HG02798 (cell line): ENCODE data around the gene TM7SF3.

Experiments
- ATAC-seq: cut with Tn5 transposase; IDR thresholded peaks from one replicate; pipeline ENCODE4 v1.9.1; 2021; ENCODE audit warnings: mild to moderate bottlenecking; ENCODE audit not compliant: unreplicated experiment, poor library complexity

Gene TM7SF3

GRCh38 chr12:27015730-27016076 lies 1.5 kb upstream of the TM7SF3 start:
- no peak for ATAC-seq

GRCh38 chr12:27014859-27015729 lies 910 bp upstream of the TM7SF3 start:
- no peak for ATAC-seq

GRCh38 chr12:27013611-27014084 lies 536 bp downstream of the TM7SF3 start:
- peak; percentile 15 for ATAC-seq

- ATAC-seq: no peak
Measured at GRCh38 chr12:27012982-27013255, 1.3 kb downstream of the TM7SF3 start.

- no peak for ATAC-seq
Measured at GRCh38 chr12:27012239-27012981, 1.8 kb downstream of the TM7SF3 start.

- no peak for ATAC-seq
Measured at GRCh38 chr12:27009881-27010301, 4.3 kb downstream of the TM7SF3 start.

- ATAC-seq: no peak
Measured at GRCh38 chr12:27008081-27008480, 6.1 kb downstream of the TM7SF3 start.

GRCh38 chr12:27006797-27007467 lies 7.3 kb downstream of the TM7SF3 start:
- ATAC-seq: no peak

GRCh38 chr12:27005495-27005894 lies 8.7 kb downstream of the TM7SF3 start:
- ATAC-seq: no peak

- no peak for ATAC-seq
Measured at GRCh38 chr12:27003421-27004381, 10.5 kb downstream of the TM7SF3 start.

GRCh38 chr12:27002141-27002540 lies 12.0 kb downstream of the TM7SF3 start:
- ATAC-seq: no peak

GRCh38 chr12:27001663-27002062 lies 12.5 kb downstream of the TM7SF3 start:
- ATAC-seq: no peak

- no peak for ATAC-seq
Measured at GRCh38 chr12:27000961-27001360, 13.2 kb downstream of the TM7SF3 start.

- no peak for ATAC-seq
Measured at GRCh38 chr12:26997003-26997402, 17.2 kb downstream of the TM7SF3 start.

GRCh38 chr12:26995706-26996105 lies 18.5 kb downstream of the TM7SF3 start:
- no peak for ATAC-seq

- no peak for ATAC-seq
Measured at GRCh38 chr12:26994109-26994508, 20.1 kb downstream of the TM7SF3 start.

- ATAC-seq: no peak
Measured at GRCh38 chr12:26991826-26992225, 22.4 kb downstream of the TM7SF3 start.

GRCh38 chr12:26989873-26990272 lies 24.3 kb downstream of the TM7SF3 start:
- ATAC-seq: no peak

- ATAC-seq: no peak
Measured at GRCh38 chr12:26988703-26989102, 25.5 kb downstream of the TM7SF3 start.
